ENCODE data around the gene ABCA9.
"Not testable (repeated sequence)": the region's sequence is repeated elsewhere in the genome, so short reads cannot be mapped to it uniquely, and the experiment has no call there.

The ABCA9 gene

DNA sequence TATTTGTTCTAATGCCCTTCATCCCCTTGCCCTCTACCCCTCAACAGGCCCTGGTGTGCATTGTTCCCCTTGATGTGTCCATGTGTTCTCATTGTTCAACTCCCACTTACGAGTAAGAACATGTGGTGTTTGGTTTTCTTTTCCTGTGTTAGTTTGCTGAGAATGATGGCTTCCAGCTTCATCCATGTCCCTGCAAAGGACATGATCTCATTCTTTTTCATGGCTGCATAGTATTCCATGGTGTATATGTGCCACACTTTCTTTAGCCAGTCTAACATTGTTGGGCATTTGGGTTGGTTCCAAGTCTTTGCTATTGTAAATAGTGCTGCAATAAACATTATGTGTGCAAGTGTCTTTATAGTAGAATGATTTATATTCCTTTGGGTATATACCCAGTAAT lies 112.9 kb downstream of the ABCA9 start:
- not testable (repeated sequence) for DNase-seq

GRCh38 chr17:68944435-68945035 lies 116.2 kb downstream of the ABCA9 start:
- DNase-seq: no peak

- not testable (repeated sequence) for DNase-seq
Observed at GRCh38 chr17:68943812-68944182, 116.9 kb downstream of the ABCA9 start.

DNA sequence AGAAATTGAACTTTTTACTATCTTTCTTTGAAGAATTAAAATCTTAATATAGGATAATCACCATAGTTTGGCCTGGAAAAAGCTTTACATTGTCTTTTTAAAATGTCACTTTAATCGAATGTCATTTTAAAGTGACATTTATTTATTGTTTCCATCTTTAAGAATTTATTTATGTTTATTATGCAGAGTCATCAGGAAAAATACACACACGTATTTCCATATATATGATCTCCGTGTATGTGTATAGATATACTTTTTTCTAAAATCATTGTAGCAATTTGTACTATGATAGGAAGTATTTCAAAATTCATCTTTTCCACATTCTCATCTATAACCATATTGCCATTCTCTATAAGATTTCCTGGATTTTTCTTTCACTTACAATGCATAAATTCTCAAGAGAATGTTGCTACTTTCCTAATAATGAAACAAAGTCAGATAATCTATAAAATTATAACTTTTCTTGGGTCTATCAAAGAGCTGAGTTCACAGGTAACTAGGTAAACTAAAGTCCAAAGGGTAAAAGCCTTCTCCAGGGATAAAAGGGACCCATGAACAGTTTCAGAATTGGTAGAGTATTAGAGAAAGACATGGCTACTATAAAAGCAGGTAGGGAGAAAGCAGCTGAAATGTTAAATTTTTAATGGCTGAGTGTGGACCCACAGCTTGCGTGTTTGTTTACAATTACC lies 117.5 kb downstream of the ABCA9 start:
- no peak for DNase-seq

- DNase-seq: no peak
Observed at GRCh38 chr17:68942389-68942788, 118.3 kb downstream of the ABCA9 start.

- DNase-seq: no peak
Observed at GRCh38 chr17:68941761-68942160, 119.0 kb downstream of the ABCA9 start.

GRCh38 chr17:68939195-68939594 lies 121.5 kb downstream of the ABCA9 start:
- no peak for DNase-seq

- DNase-seq: no peak
Observed at GRCh38 chr17:68937890-68938514, 122.7 kb downstream of the ABCA9 start.

GRCh38 chr17:68927516-68927915 lies 133.2 kb downstream of the ABCA9 start:
- DNase-seq: no peak

- no peak for DNase-seq
Observed at GRCh38 chr17:68924793-68925720, 135.7 kb downstream of the ABCA9 start.
